RWPE2 (cell line): ENCODE results near the gene KRT2.
"Not testable (repeated sequence)": the region's sequence is repeated elsewhere in the genome, so short reads cannot be mapped to it uniquely, and the experiment has no call there.

Source experiments
- ATAC-seq: fragments of 200-7000 bp; cut with Tn5 transposase; 3 replicates; pipeline ENCODE4 v1.9.1; 2021; ENCODE audit warnings: low read depth
- DNase-seq: peaks from one replicate; pipeline ENCODE4 v3.0.0-alpha.2; 2020; ENCODE audit warnings: low spot score
- H3K27ac ChIP-seq: fragments of 450-650 bp; 2 replicates; pipeline ENCODE4 v1.5.1; 2017; ENCODE audit warnings: mild to moderate bottlenecking; ENCODE audit not compliant: poor library complexity, severe bottlenecking
- H3K27me3 ChIP-seq: fragments of 250-450 bp; sonication (Bioruptor Pico); 2 replicates; pipeline ENCODE4 v1.5.1; 2021; ENCODE audit warnings: mild to moderate bottlenecking, moderate library complexity; ENCODE audit not compliant: insufficient read depth, poor library complexity, severe bottlenecking
- H3K36me3 ChIP-seq: fragments of 250-450 bp; sonication (Bioruptor Pico); 2 replicates; pipeline ENCODE4 v1.5.1; 2020; ENCODE audit warnings: low read depth, mild to moderate bottlenecking, moderate library complexity
- H3K4me1 ChIP-seq: fragments of 250-450 bp; sonication (Bioruptor Pico); 2 replicates; pipeline ENCODE4 v1.5.1; 2021; ENCODE audit warnings: mild to moderate bottlenecking, moderate library complexity; ENCODE audit not compliant: insufficient read depth, poor library complexity, severe bottlenecking
- H3K4me3 ChIP-seq: fragments of 250-450 bp; sonication (Bioruptor Pico); 2 replicates; pipeline ENCODE4 v1.5.1; 2021; ENCODE audit warnings: mild to moderate bottlenecking, moderate library complexity; ENCODE audit not compliant: severe bottlenecking
- H3K9me3 ChIP-seq: fragments of 250-450 bp; sonication (Bioruptor Pico); 2 replicates; pipeline ENCODE4 v1.5.1; 2021; ENCODE audit warnings: mild to moderate bottlenecking, moderate library complexity; ENCODE audit not compliant: severe bottlenecking
- CTCF ChIP-seq: fragments of 450-650 bp; IDR thresholded peaks from one replicate; pipeline ENCODE4 v1.5.1; 2017; ENCODE audit warnings: mild to moderate bottlenecking, moderate library complexity; ENCODE audit not compliant: poor library complexity, severe bottlenecking

Gene KRT2

GRCh38 chr12:52673217-52673616 lies 21.2 kb upstream of the KRT2 start:
- Histone ChIP-seq H3K27ac (no peak overlapping the region), H3K36me3 (no peaks in the 10 kb centered on the region), H3K27me3 (no peaks in the 10 kb centered on the region), H3K9me3 (no peaks in the 10 kb centered on the region), H3K4me1 (peaks cover 10% of the 10 kb centered on the region), H3K4me3 (no peak overlapping the region)
- ATAC-seq (no peak), DNase-seq (no peak)
- TF ChIP-seq CTCF, result no peak

GRCh38 chr12:52672321-52672933 lies 20.4 kb upstream of the KRT2 start:
- Histone ChIP-seq H3K27ac (no peak overlapping the region), H3K4me1 (peaks cover 10% of the 10 kb centered on the region), H3K4me3 (no peak overlapping the region), H3K9me3 (no peaks in the 10 kb centered on the region), H3K27me3 (no peaks in the 10 kb centered on the region), H3K36me3 (no peaks in the 10 kb centered on the region)
- no peak for TF ChIP-seq CTCF
- no peak for DNase-seq
- ATAC-seq, result peak; percentile 93

DNA sequence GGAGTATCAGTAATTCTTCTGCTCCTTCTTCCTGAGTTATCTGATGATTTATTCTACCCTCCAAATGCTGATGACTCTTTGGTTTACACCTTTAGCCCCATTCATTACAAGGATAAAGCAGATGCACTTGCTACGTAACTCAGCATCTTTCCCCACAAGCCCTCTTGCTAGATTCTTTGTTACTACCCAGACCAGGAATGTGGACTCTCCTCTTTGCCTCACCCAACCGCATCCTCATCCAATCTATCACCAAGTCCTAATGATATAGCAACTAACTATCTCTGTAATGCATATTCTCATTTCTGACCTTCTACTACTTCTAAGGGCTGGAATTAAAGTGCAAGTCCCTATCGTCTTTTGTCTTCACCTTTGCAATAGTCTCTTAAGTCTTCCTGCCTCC lies 18.9 kb upstream of the KRT2 start:
- Histone ChIP-seq H3K4me1 (peaks cover 10% of the 10 kb centered on the region), H3K9me3 (no peaks in the 10 kb centered on the region), H3K4me3 (no peak overlapping the region), H3K27ac (no peak overlapping the region), H3K36me3 (no peaks in the 10 kb centered on the region), H3K27me3 (no peaks in the 10 kb centered on the region)
- no peak for DNase-seq
- ATAC-seq, result peak; percentile 20; the same call in 1 of the 3 replicates
- no peak for TF ChIP-seq CTCF

GRCh38 chr12:52670506-52670905 lies 18.5 kb upstream of the KRT2 start:
- Histone ChIP-seq H3K4me3 (no peak overlapping the region), H3K4me1 (peaks cover 10% of the 10 kb centered on the region), H3K27ac (no peak overlapping the region), H3K36me3 (no peaks in the 10 kb centered on the region), H3K27me3 (no peaks in the 10 kb centered on the region), H3K9me3 (no peaks in the 10 kb centered on the region)
- ATAC-seq (no peak), DNase-seq (no peak)
- TF ChIP-seq CTCF, result no peak

DNA sequence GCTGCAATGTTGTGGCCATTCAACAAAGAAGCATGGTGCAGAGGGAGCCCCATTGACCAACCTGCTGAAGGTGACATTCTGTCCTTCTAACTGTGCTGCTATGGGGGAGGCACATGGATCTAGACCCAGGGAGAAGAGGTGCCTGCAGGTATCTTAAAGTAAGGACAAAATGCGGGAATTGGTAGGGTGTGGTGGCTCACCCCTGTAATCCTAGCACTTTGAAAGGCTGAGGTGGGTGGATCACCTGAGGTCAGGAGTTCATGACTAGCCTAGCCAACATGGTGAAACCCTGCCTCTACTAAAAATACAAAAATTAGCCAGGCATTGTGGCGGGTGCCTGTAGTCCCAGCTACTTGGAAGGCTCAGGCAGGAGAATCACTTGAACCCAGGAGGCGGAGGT lies 17.9 kb upstream of the KRT2 start:
- H3K27me3 ChIP-seq, ATAC-seq: not testable (repeated sequence)

More for the DNA sequence above, 17.9 kb upstream of the KRT2 start:
- peaks cover 10% of the 10 kb centered on the region for H3K4me1 ChIP-seq
- not testable (repeated sequence) for H3K36me3 ChIP-seq, H3K9me3 ChIP-seq, H3K27ac ChIP-seq, DNase-seq, H3K4me3 ChIP-seq
